ENCODE data around the gene WDR62.

- no peak for TF ChIP-seq POLR2A (IDR thresholded peaks at IDR 0.05)
- TF ChIP-seq, protein P1, sequence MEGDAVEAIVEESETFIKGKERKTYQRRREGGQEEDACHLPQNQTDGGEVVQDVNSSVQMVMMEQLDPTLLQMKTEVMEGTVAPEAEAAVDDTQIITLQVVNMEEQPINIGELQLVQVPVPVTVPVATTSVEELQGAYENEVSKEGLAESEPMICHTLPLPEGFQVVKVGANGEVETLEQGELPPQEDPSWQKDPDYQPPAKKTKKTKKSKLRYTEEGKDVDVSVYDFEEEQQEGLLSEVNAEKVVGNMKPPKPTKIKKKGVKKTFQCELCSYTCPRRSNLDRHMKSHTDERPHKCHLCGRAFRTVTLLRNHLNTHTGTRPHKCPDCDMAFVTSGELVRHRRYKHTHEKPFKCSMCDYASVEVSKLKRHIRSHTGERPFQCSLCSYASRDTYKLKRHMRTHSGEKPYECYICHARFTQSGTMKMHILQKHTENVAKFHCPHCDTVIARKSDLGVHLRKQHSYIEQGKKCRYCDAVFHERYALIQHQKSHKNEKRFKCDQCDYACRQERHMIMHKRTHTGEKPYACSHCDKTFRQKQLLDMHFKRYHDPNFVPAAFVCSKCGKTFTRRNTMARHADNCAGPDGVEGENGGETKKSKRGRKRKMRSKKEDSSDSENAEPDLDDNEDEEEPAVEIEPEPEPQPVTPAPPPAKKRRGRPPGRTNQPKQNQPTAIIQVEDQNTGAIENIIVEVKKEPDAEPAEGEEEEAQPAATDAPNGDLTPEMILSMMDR (IDR thresholded peaks at IDR 0.05): no peak
Measured at GRCh38 chr19:36152019-36152351, 97.3 kb downstream of the WDR62 start.
